Keratinocyte (primary cell): ENCODE results near the gene NME7. TPM values are rescaled to one million over a fixed set of nuclear protein-coding genes. Genes with fewer than 3 reads are reported as not detected.

Source experiments
- DNase-seq: peaks from one replicate; pipeline ENCODE4 v3.0.0-alpha.2; 2011; ENCODE audit warnings: low read depth, missing footprints, low spot score
- FAIRE-seq: peaks from 2 replicates; lab custom pipeline; 2011; peaks lifted over from hg19 to GRCh38; lab: Jason Lieb, UNC
- H2AFZ ChIP-seq: 2 replicates; pipeline ENCODE4 v1.6.0; 2012; ENCODE audit warnings: low read length, control low read depth, inconsistent platforms; ENCODE audit not compliant: control insufficient read depth
- H3K27ac ChIP-seq: 2 replicates; pipeline ENCODE4 v1.5.1; 2011; ENCODE audit warnings: low read length; ENCODE audit not compliant: control insufficient read depth, insufficient read depth
- H3K27me3 ChIP-seq: 3 replicates; pipeline ENCODE4 v1.6.0; 2011; ENCODE audit warnings: low read length; ENCODE audit not compliant: control insufficient read depth, insufficient read depth; ENCODE audit errors: extremely low read depth
- H3K36me3 ChIP-seq, 2 experiments: 2 replicates in 1 of 2; 3 replicates in 1 of 2; pipeline ENCODE4 v1.5.1; 2011; ENCODE audit warnings: low read length in 2 of 2, mild to moderate bottlenecking in 1 of 2; ENCODE audit not compliant: control insufficient read depth in 2 of 2, insufficient read depth in 2 of 2; ENCODE audit errors: extremely low read depth in 1 of 2
- H3K4me1 ChIP-seq: 3 replicates; pipeline ENCODE4 v1.5.1; 2011; ENCODE audit warnings: low read length; ENCODE audit not compliant: control insufficient read depth, insufficient read depth; ENCODE audit errors: extremely low read depth
- H3K4me2 ChIP-seq: 3 replicates; pipeline ENCODE4 v1.6.0; 2011; ENCODE audit warnings: low read depth, low read length; ENCODE audit not compliant: control insufficient read depth, insufficient read depth; ENCODE audit errors: extremely low read depth
- H3K4me3 ChIP-seq, 3 experiments: fragments of 200-600 bp in 1 of 3; sonication (generic) in 1 of 3; 2 replicates in 2 of 3; 3 replicates in 1 of 3; pipeline ENCODE4 v1.5.1; 2011 to 2016; ENCODE audit warnings: low read length in 3 of 3, mild to moderate bottlenecking in 3 of 3, control low read depth in 2 of 3, inconsistent platforms in 1 of 3, low read depth in 1 of 3, mixed read lengths in 1 of 3, mixed run types in 1 of 3, moderate library complexity in 1 of 3; ENCODE audit not compliant: control insufficient read depth in 2 of 3, insufficient read depth in 2 of 3; ENCODE audit errors: extremely low read depth in 1 of 3
- H3K79me2 ChIP-seq: 2 replicates; pipeline ENCODE4 v1.6.0; 2012; ENCODE audit warnings: low read length; ENCODE audit not compliant: control insufficient read depth, insufficient read depth
- H3K9ac ChIP-seq: 3 replicates; pipeline ENCODE4 v1.6.0; 2011; ENCODE audit warnings: low read length; ENCODE audit not compliant: control insufficient read depth, insufficient read depth; ENCODE audit errors: extremely low read depth
- H3K9me1 ChIP-seq: 3 replicates; pipeline ENCODE4 v1.6.0; 2011; ENCODE audit warnings: low read length; ENCODE audit not compliant: control insufficient read depth, insufficient read depth; ENCODE audit errors: extremely low read depth
- H3K9me3 ChIP-seq: 2 replicates; pipeline ENCODE4 v1.5.1; 2012; ENCODE audit warnings: low read depth, low read length; ENCODE audit not compliant: control insufficient read depth
- H4K20me1 ChIP-seq: 3 replicates; pipeline ENCODE4 v1.6.0; 2011; ENCODE audit warnings: low read length; ENCODE audit not compliant: control insufficient read depth, insufficient read depth; ENCODE audit errors: extremely low read depth
- CTCF ChIP-seq, 3 experiments: IDR thresholded peaks in 1 of 3; conservative IDR thresholded peaks in 1 of 3; optimal IDR thresholded peaks in 1 of 3; 2 replicates in 2 of 3; 3 replicates in 1 of 3; pipeline versions ENCODE3 to v1.5.1; 2011; ENCODE audit warnings: low read length in 3 of 3, mild to moderate bottlenecking in 3 of 3, moderate library complexity in 2 of 3, control low read depth in 1 of 3, inconsistent platforms in 1 of 3; ENCODE audit not compliant: insufficient read depth in 2 of 3; ENCODE audit errors: extremely low read depth in 1 of 3
- EZH2 ChIP-seq: IDR thresholded peaks from one replicate; pipeline ENCODE4 v1.6.1; 2012; ENCODE audit warnings: inconsistent platforms, mild to moderate bottlenecking, low read length, moderate library complexity
- dilution Hi-C: fragments of 300-500 bp; cut with MboI; formaldehyde crosslinking; loops from one replicate; pipeline ENCODE4 v1.7.0; 2020; ENCODE audit warnings: low sequenced_read_pairs; ENCODE audit not compliant: extremely low pct_ligation_motif_present
- polyA plus RNA-seq, 5 experiments: library from polyadenylated mRNA; depleted of rRNA in 3 of 5; stranded (reverse) in 3 of 5; stranded (forward) in 1 of 5; unstranded in 1 of 5; fragments of >200 nt; gene quantifications; 1 replicate in 1 of 5; 2 replicates in 3 of 5; 3 replicates in 1 of 5; pipeline versions ENCODE4 v1.2.1 to v1.2.3, GENCODE V29; 2011 to 2012; ENCODE audit warnings: missing spikeins in 2 of 5, low read depth in 1 of 5, low replicate concordance in 1 of 5

Gene NME7
- polyA plus RNA-seq, 1 donor (not counting 4 experiments of a cell fraction or from before 2014, with no cell fraction given) = 52.9 TPM

DNA sequence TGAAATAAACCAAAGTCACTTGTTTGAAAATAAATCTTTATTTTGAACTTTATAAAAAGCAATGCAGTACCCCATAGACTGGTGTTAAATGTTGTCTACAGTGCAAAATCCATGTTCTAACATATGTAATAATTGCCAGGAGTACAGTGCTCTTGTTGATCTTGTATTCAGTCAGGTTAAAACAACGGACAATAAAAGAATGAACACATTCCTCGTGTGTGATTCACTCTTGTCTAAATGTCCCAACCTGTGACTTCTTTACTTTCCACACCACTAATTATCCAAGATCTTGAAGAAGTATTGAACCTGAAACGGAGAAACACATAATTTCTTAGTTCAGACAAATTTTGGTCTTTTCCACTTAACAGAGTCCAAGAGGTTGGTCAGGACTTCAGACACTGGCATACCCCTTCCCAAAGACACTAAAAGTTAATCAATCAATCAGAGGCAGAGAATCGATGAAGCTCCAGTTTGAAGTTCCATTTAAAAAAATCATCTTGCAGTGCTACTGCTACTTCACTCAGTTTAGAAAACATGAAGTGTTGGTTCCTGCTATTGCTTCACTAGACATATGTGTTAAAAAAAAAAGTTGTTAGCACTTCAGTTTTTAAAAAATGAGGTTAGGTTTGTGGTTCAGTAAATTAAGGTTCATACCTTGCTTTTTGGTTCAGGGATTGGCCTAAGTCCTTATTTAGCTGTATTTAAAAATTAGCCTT is 234.9 kb downstream of the NME7 start:
- no peaks in the 10 kb centered on the region for H3K9me3 ChIP-seq
- H3K36me3 ChIP-seq = peaks cover 0 to 3% of the 10 kb centered on the region in 2 experiments
- no peaks in the 10 kb centered on the region for H3K27me3 ChIP-seq
- H3K27ac ChIP-seq = no peak overlapping the region
- H3K4me2 ChIP-seq = peak overlapping the region; percentile 53
- TF ChIP-seq CTCF (optimal IDR thresholded peaks at IDR 0.05 in 1 of 3, IDR thresholded peaks at IDR 0.05 in 1 of 3, conservative IDR thresholded peaks at IDR 0.05 in 1 of 3; ENCODE audit: extremely low read depth in 1 of 3, insufficient read depth in 2 of 3, low read length in 3 of 3) (no peak), EZH2 (no peak)
- H3K4me3 ChIP-seq = no peak overlapping the region
- FAIRE-seq = no peak
- no peaks in the 10 kb centered on the region for H4K20me1 ChIP-seq
- no peaks in the 10 kb centered on the region for H3K79me2 ChIP-seq
- no peaks in the 10 kb centered on the region for H3K9me1 ChIP-seq
- H2AFZ ChIP-seq = no peak overlapping the region
- DNase-seq = no peak
- no peak overlapping the region for H3K9ac ChIP-seq
- peaks cover 9% of the 10 kb centered on the region for H3K4me1 ChIP-seq
- dilution Hi-C loops = no loop called here

DNA sequence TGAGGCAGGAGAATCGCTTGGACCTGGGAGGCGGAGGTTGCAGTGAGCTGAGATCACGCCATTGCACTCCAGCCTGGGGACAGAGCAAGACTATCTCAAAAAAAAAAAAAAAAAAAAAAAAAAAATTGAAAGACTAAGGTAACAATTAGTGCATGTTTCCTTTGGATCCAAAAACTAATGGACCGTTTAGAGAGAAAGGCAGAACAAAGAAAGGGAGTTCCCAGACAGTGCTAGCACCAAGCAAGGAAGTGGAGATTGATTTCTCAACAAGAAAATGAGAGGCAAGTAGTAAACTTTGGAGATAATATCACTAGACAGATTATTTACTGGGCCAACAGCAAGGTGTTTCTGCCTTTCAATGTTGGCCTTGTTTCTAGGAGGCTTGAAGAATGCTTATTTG is 236.9 kb downstream of the NME7 start:
- Histone ChIP-seq H3K4me2 (no peak overlapping the region), H2AFZ (no peak overlapping the region), H3K27me3 (no peaks in the 10 kb centered on the region), H4K20me1 (no peaks in the 10 kb centered on the region), H3K9ac (no peak overlapping the region), H3K27ac (no peak overlapping the region), H3K9me1 (no peaks in the 10 kb centered on the region), H3K79me2 (no peaks in the 10 kb centered on the region), H3K4me3 (no peak overlapping the region), H3K36me3 (peaks cover 0 to 4% of the 10 kb centered on the region in 2 experiments), H3K9me3 (no peaks in the 10 kb centered on the region), H3K4me1 (peaks cover 9% of the 10 kb centered on the region)
- dilution Hi-C loops = no loop called here
- DNase-seq = no peak
- no peak for TF ChIP-seq CTCF (optimal IDR thresholded peaks at IDR 0.05 in 1 of 3, IDR thresholded peaks at IDR 0.05 in 1 of 3, conservative IDR thresholded peaks at IDR 0.05 in 1 of 3; ENCODE audit: extremely low read depth in 1 of 3, insufficient read depth in 2 of 3, low read length in 3 of 3)
- no peak for TF ChIP-seq EZH2
- no peak for FAIRE-seq
